ENCODE results near the gene JMJD6. TPM values are rescaled to one million over a fixed set of nuclear protein-coding genes. Genes with fewer than 3 reads are reported as not detected.
"Not testable (repeated sequence)": the region's sequence is repeated elsewhere in the genome, so short reads cannot be mapped to it uniquely, and the experiment has no call there.

JMJD6 gene
- total RNA-seq, result 48.5 TPM

DNA sequence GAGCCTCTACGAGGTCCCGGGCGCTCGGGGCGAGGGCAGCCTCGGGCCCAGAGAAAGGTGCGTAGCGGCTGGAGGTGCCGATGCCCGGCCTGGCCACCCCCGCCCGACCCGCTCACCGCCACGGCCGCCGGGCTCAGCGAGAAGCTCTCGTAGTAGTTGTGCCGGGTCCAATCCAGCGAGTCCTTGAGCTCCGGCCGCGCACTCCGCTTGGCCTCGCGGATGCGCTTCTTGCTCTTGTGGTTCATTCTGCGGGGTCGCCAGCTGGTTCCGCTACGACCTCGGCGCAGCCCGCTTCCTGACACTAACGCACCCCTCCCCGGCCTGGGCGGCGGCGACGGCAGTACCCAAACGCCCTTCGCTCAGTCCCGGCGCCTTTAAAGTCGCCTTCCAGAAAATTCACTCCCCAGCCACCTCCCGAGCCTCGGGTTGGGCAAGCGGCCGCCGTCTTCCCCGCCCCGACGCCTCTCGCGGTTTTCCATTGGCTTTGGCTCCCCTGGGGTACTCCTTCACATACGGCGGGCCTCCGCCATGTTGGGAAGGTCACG is at the start of gene JMJD6:
JMJD6 (minus strand) TSS at position 376 of the 545 bp plus-strand sequence; CDS start at position 245, 131 bp downstream.
- Histone ChIP-seq H3K9me3 (ENCODE audit: low read depth, low read length) (no peaks in the 10 kb centered on the region), H3K4me1 (ENCODE audit: insufficient read depth, low read length) (peaks cover 51% of the 10 kb centered on the region), H3K27me3 (ENCODE audit: insufficient read depth, low read length) (no peaks in the 10 kb centered on the region), H3K4me3 (ENCODE audit: low read length) (peak within 1 kb of the TSS; percentile 95)

GRCh38 chr17:76775021-76775600 is 48.7 kb upstream of the JMJD6 start:
- Histone ChIP-seq H3K9me3 (ENCODE audit: low read depth, low read length) (no peaks in the 10 kb centered on the region), H3K27me3 (ENCODE audit: insufficient read depth, low read length) (no peaks in the 10 kb centered on the region), H3K4me3 (ENCODE audit: low read length) (no peak overlapping the region), H3K4me1 (ENCODE audit: insufficient read depth, low read length) (peaks cover 10% of the 10 kb centered on the region)

DNA sequence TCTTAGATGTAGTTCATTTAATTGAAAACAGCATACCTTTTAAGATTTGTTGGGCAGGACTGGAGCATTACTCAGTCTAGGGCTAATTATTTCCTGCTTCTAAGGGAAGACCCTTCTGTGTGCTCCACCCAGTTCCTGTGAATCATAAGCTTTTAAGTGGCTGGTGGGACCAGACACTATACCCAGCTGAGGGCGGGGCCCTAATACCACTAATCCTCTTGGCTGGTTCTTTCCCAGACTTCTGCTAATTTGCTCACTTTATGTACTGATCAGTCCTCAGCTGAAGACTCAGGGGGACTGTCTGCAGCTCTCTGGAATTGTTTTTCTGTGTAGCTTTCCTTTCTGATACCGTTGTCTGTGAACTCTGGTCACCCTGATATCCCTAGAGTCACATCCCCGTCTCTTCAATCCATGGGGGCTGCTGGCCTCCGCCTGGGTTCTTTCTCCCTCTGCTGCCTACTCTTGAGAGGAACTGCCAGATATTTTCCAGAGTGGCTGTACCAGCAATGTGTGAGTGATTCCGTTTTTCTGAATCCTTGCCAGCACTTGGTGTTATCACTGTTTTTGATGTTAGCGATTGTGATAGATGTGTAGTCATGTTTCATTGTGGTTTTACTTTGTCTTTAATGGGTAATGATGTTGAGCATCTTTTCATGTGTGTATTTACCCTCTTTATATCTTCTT is 46.6 kb upstream of the JMJD6 start:
- no peak overlapping the region for H3K4me3 ChIP-seq (ENCODE audit: low read length)
- no peaks in the 10 kb centered on the region for H3K9me3 ChIP-seq (ENCODE audit: low read depth, low read length)
- no peaks in the 10 kb centered on the region for H3K27me3 ChIP-seq (ENCODE audit: insufficient read depth, low read length)
- peaks cover 10% of the 10 kb centered on the region for H3K4me1 ChIP-seq (ENCODE audit: insufficient read depth, low read length)

GRCh38 chr17:76758570-76758969 is 32.2 kb upstream of the JMJD6 start:
- H3K4me1 ChIP-seq (ENCODE audit: insufficient read depth, low read length), result no peaks in the 10 kb centered on the region
- no peaks in the 10 kb centered on the region for H3K27me3 ChIP-seq (ENCODE audit: insufficient read depth, low read length)
- H3K9me3 ChIP-seq (ENCODE audit: low read depth, low read length), result no peaks in the 10 kb centered on the region
- no peak overlapping the region for H3K4me3 ChIP-seq (ENCODE audit: low read length)

GRCh38 chr17:76757256-76757655 is 30.9 kb upstream of the JMJD6 start:
- H3K9me3 ChIP-seq (ENCODE audit: low read depth, low read length), result no peaks in the 10 kb centered on the region
- no peak overlapping the region for H3K4me3 ChIP-seq (ENCODE audit: low read length)
- H3K27me3 ChIP-seq (ENCODE audit: insufficient read depth, low read length), result no peaks in the 10 kb centered on the region
- H3K4me1 ChIP-seq (ENCODE audit: insufficient read depth, low read length), result peaks cover 3% of the 10 kb centered on the region

GRCh38 chr17:76755285-76755684 is 28.9 kb upstream of the JMJD6 start:
- Histone ChIP-seq H3K4me1 (ENCODE audit: insufficient read depth, low read length) (peaks cover 4% of the 10 kb centered on the region), H3K9me3 (ENCODE audit: low read depth, low read length) (no peaks in the 10 kb centered on the region), H3K4me3 (ENCODE audit: low read length) (no peak overlapping the region), H3K27me3 (ENCODE audit: insufficient read depth, low read length) (no peaks in the 10 kb centered on the region)

GRCh38 chr17:76753061-76753961 is 26.9 kb upstream of the JMJD6 start:
- Histone ChIP-seq H3K4me1 (ENCODE audit: insufficient read depth, low read length) (peaks cover 4% of the 10 kb centered on the region), H3K4me3 (ENCODE audit: low read length) (peak overlapping the region; percentile 24), H3K27me3 (ENCODE audit: insufficient read depth, low read length) (no peaks in the 10 kb centered on the region), H3K9me3 (ENCODE audit: low read depth, low read length) (no peaks in the 10 kb centered on the region)

- Histone ChIP-seq H3K9me3 (ENCODE audit: low read depth, low read length) (no peaks in the 10 kb centered on the region), H3K4me3 (ENCODE audit: low read length) (no peak overlapping the region)
Observed at GRCh38 chr17:76752006-76752405, 25.6 kb upstream of the JMJD6 start.

DNA sequence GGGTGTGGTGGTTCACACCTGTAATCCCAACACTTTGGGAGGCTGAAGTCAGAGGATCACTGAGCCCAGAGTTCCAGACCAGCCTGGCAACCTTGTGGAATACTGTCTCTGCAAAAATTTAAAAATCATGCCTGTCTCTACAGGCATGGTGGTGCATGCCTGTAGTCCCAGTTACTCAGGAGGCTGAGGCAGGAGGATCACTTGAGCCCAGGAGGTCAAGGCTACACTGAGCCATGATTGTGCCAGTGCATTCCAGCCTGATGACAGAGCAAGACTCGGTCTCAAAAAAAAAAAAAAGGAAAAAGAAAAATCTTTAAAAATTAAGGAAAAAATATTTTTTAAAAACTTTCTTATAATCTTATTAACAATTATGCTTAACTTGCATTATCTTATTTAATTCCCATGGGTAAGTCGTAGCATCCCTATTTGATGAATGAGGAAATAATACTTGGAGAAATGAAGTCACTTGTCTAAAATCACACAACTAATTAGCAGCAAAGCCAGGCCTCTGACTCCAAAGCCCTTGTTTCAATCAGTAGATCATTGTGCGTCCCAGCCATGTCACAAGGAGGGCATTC is 25.1 kb upstream of the JMJD6 start:
- H3K4me3 ChIP-seq (ENCODE audit: low read length), result no peak overlapping the region
- no peaks in the 10 kb centered on the region for H3K9me3 ChIP-seq (ENCODE audit: low read depth, low read length)
- H3K4me1 ChIP-seq (ENCODE audit: insufficient read depth, low read length), result peaks cover 4% of the 10 kb centered on the region
- H3K27me3 ChIP-seq (ENCODE audit: insufficient read depth, low read length), result no peaks in the 10 kb centered on the region

More at GRCh38 chr17:76752006-76752405, 25.6 kb upstream of the JMJD6 start:
- H3K4me1 ChIP-seq (ENCODE audit: insufficient read depth, low read length), result peaks cover 4% of the 10 kb centered on the region
- no peaks in the 10 kb centered on the region for H3K27me3 ChIP-seq (ENCODE audit: insufficient read depth, low read length)

DNA sequence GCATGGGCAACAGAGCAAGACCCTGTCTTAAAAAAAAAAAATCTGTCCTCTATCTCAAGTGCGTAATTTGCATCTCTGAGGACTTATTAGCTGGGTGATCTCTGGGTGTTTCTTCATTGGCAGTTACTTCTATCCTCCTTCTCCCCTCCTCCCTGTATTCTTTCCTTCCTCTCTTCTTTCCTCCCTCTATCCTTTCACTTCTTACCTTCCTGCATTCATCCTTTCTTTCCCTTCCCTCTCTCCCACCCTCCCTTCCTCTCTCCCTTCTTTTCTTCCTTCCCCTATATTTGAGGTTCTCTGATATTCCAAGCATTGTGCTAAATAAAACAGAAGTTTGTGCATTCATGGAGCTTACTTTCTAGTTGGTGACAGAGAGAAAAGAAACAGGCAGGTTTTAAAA is 22.3 kb upstream of the JMJD6 start:
- H3K9me3 ChIP-seq (ENCODE audit: low read depth, low read length), result no peaks in the 10 kb centered on the region
- no peak overlapping the region for H3K4me3 ChIP-seq (ENCODE audit: low read length)
- peaks cover 4% of the 10 kb centered on the region for H3K4me1 ChIP-seq (ENCODE audit: insufficient read depth, low read length)
- no peaks in the 10 kb centered on the region for H3K27me3 ChIP-seq (ENCODE audit: insufficient read depth, low read length)

DNA sequence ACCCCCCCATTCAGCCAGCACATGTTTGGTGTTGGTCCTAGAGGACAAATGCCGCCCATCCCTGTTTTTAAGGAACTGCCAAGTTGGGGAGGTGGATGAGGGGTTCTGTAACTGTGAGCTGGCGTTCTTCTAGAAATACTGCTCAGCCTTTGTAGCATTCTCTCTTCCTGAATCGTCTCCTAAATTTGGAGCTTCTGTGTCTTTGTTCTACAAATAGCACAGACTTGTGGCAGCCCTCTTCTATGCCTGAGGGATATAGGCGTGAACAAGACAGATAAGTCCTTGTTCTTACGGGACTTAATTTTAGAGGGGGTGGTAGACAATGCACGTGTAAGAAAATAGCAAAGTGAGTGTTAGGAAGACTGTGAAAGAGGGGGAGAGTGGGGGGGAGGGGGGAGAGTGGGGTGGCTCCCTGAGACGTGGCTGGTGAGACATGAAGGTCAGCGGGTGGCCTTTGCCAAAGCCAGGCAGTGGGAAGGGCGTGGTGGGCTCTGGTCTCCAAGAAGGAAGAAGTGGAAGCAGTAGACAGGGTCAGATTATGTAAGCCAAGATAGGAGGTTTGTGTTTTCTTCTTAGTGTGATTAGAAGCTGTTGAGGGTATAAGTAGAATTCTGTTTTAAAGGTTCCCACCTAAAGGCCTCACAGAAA is 21.4 kb upstream of the JMJD6 start:
- peaks cover 4% of the 10 kb centered on the region for H3K4me1 ChIP-seq (ENCODE audit: insufficient read depth, low read length)
- no peak overlapping the region for H3K4me3 ChIP-seq (ENCODE audit: low read length)
- no peaks in the 10 kb centered on the region for H3K9me3 ChIP-seq (ENCODE audit: low read depth, low read length)
- H3K27me3 ChIP-seq (ENCODE audit: insufficient read depth, low read length), result no peaks in the 10 kb centered on the region

- H3K27me3 ChIP-seq (ENCODE audit: insufficient read depth, low read length); H3K4me1 ChIP-seq (ENCODE audit: insufficient read depth, low read length); H3K4me3 ChIP-seq (ENCODE audit: low read length); H3K9me3 ChIP-seq (ENCODE audit: low read depth, low read length): not testable (repeated sequence)
Observed at GRCh38 chr17:76745785-76746184, 19.4 kb upstream of the JMJD6 start.

- no peak overlapping the region for H3K4me3 ChIP-seq (ENCODE audit: low read length)
- no peaks in the 10 kb centered on the region for H3K4me1 ChIP-seq (ENCODE audit: insufficient read depth, low read length)
- H3K27me3 ChIP-seq (ENCODE audit: insufficient read depth, low read length), result no peaks in the 10 kb centered on the region
- H3K9me3 ChIP-seq (ENCODE audit: low read depth, low read length), result no peaks in the 10 kb centered on the region
Observed at GRCh38 chr17:76744747-76745146, 18.3 kb upstream of the JMJD6 start.

GRCh38 chr17:76742958-76743357 is 16.6 kb upstream of the JMJD6 start:
- Histone ChIP-seq H3K4me3 (ENCODE audit: low read length) (no peak overlapping the region), H3K27me3 (ENCODE audit: insufficient read depth, low read length) (no peaks in the 10 kb centered on the region), H3K9me3 (ENCODE audit: low read depth, low read length) (no peaks in the 10 kb centered on the region), H3K4me1 (ENCODE audit: insufficient read depth, low read length) (peaks cover 10% of the 10 kb centered on the region)

All from mononuclear cell (primary cell).